Suprapubic skin (tissue), 3 donors: ENCODE data around the gene SEPTIN8.

Experiments used
- POLR2AphosphoS5 ChIP-seq, 3 donors: sonication (generic); formaldehyde crosslinking; IDR thresholded peaks; one replicate each; pipeline ENCODE4 v1.6.1; 2017; ENCODE audit warnings: antibody characterized with exemption in 3 of 3
- TF ChIP-seq, protein P1 (sequence below), 2 donors: fragments of 200-600 bp in 1 of 2; fragments of 450-650 bp in 1 of 2; sonication (generic) in 1 of 2; IDR thresholded peaks; one replicate each; pipeline ENCODE4 v1.5.1; 2016 to 2019; ENCODE audit warnings: antibody characterized with exemption in 2 of 2, mild to moderate bottlenecking in 1 of 2, moderate library complexity in 1 of 2

DNA sequence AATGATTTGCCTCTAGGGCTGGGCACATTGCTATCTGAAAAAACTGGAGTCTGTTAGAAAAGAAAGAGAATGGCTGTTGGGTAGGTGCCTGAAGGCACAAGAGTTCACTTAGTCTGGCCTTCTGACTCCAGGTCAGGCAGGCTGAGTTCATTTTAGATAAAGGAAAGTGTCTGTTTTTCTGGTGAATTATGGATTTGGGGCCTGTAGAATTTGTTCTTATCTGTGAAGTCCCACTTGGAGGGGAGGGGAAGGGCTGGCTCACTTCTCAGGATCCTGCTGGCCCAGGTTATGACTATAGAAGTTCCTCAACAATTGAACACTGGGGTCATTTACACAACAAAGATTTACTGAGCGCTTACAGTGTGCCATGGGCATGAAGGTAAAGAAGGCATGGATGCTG is 11.5 kb upstream of the SEPTIN8 start:
- TF ChIP-seq, protein P1, sequence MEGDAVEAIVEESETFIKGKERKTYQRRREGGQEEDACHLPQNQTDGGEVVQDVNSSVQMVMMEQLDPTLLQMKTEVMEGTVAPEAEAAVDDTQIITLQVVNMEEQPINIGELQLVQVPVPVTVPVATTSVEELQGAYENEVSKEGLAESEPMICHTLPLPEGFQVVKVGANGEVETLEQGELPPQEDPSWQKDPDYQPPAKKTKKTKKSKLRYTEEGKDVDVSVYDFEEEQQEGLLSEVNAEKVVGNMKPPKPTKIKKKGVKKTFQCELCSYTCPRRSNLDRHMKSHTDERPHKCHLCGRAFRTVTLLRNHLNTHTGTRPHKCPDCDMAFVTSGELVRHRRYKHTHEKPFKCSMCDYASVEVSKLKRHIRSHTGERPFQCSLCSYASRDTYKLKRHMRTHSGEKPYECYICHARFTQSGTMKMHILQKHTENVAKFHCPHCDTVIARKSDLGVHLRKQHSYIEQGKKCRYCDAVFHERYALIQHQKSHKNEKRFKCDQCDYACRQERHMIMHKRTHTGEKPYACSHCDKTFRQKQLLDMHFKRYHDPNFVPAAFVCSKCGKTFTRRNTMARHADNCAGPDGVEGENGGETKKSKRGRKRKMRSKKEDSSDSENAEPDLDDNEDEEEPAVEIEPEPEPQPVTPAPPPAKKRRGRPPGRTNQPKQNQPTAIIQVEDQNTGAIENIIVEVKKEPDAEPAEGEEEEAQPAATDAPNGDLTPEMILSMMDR (IDR thresholded peaks at IDR 0.05): no peak
- no peak for TF ChIP-seq POLR2AphosphoS5 (IDR thresholded peaks at IDR 0.05)
